ENCODE data around the gene LRBA.

GRCh38 chr4:150402871-150403272, 612.2 kb downstream of the LRBA start:
- TF ChIP-seq, protein P1, sequence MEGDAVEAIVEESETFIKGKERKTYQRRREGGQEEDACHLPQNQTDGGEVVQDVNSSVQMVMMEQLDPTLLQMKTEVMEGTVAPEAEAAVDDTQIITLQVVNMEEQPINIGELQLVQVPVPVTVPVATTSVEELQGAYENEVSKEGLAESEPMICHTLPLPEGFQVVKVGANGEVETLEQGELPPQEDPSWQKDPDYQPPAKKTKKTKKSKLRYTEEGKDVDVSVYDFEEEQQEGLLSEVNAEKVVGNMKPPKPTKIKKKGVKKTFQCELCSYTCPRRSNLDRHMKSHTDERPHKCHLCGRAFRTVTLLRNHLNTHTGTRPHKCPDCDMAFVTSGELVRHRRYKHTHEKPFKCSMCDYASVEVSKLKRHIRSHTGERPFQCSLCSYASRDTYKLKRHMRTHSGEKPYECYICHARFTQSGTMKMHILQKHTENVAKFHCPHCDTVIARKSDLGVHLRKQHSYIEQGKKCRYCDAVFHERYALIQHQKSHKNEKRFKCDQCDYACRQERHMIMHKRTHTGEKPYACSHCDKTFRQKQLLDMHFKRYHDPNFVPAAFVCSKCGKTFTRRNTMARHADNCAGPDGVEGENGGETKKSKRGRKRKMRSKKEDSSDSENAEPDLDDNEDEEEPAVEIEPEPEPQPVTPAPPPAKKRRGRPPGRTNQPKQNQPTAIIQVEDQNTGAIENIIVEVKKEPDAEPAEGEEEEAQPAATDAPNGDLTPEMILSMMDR (IDR thresholded peaks at IDR 0.05; ENCODE audit: low read depth, low read length, poor library complexity, severe bottlenecking): no peak
- TF ChIP-seq EZH2phosphoT487 (IDR thresholded peaks at IDR 0.05; ENCODE audit: borderline replicate concordance, low read length): no peak
